ENCODE measurements around the gene STXBP3.

DNA sequence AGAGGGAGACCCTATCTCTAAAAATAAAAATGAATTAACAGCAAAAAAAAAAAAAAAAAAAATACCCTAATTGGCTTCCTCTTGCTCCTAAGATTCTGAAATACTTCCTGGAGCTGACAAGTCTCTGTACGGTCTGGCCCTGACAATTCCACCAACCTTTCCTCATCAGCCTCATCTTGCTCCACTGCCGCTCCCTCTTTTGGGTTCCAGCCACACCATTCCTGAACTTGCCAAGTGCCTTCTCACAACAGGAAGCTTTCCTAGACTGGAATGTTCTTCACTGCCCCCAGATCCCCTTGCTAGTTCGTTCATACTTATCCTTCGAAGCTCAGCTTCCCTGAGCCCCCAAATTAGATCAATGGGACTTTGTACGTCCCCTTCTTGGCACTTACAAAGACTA, 73.4 kb downstream of the STXBP3 start:
- TF ChIP-seq, protein P1, sequence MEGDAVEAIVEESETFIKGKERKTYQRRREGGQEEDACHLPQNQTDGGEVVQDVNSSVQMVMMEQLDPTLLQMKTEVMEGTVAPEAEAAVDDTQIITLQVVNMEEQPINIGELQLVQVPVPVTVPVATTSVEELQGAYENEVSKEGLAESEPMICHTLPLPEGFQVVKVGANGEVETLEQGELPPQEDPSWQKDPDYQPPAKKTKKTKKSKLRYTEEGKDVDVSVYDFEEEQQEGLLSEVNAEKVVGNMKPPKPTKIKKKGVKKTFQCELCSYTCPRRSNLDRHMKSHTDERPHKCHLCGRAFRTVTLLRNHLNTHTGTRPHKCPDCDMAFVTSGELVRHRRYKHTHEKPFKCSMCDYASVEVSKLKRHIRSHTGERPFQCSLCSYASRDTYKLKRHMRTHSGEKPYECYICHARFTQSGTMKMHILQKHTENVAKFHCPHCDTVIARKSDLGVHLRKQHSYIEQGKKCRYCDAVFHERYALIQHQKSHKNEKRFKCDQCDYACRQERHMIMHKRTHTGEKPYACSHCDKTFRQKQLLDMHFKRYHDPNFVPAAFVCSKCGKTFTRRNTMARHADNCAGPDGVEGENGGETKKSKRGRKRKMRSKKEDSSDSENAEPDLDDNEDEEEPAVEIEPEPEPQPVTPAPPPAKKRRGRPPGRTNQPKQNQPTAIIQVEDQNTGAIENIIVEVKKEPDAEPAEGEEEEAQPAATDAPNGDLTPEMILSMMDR (IDR thresholded peaks at IDR 0.05) = no peak
- no peak for TF ChIP-seq ZFX (IDR thresholded peaks at IDR 0.05; ENCODE audit: borderline replicate concordance)
